ENCODE measurements around the gene ADM2.

- TF ChIP-seq CTCF (IDR thresholded peaks at IDR 0.05 in 4 of 5, conservative IDR thresholded peaks at IDR 0.05 in 1 of 5) (no peak), POLR2A (IDR thresholded peaks at IDR 0.05) (no peak)
Measured at GRCh38 chr22:50489363-50490243, 8.3 kb downstream of the ADM2 start.
